Uterus (tissue), 2 donors: ENCODE data around the gene ATP8B2.
"Not testable (repeated sequence)": the region's sequence is repeated elsewhere in the genome, so short reads cannot be mapped to it uniquely, and the experiment has no call there.

ENCODE experiments used
- CTCF ChIP-seq, 4 experiments: fragments of 200-600 bp in 2 of 4; fragments of 450-650 bp in 2 of 4; sonication (generic) in 2 of 4; IDR thresholded peaks; one replicate each; pipeline ENCODE4 v1.5.1; 2016 to 2019; ENCODE audit warnings: antibody characterized with exemption in 4 of 4, mild to moderate bottlenecking in 2 of 4, moderate library complexity in 1 of 4
- POLR2A ChIP-seq, 2 donors: fragments of 450-650 bp; IDR thresholded peaks; one replicate each; pipeline ENCODE4 v1.6.1; 2016; ENCODE audit warnings: antibody characterized with exemption in 2 of 2, mild to moderate bottlenecking in 1 of 2, moderate library complexity in 1 of 2

GRCh38 chr1:154314226-154314625 is 11.1 kb upstream of the ATP8B2 start:
- not testable (repeated sequence) for TF ChIP-seq POLR2A, CTCF (IDR thresholded peaks at IDR 0.05)
